GOT3 (cell line): Measurements from ENCODE around the gene PTGFRN.
"Not testable (repeated sequence)": the region's sequence is repeated elsewhere in the genome, so short reads cannot be mapped to it uniquely, and the experiment has no call there.

Experiments
- DNase-seq: peaks from one replicate; lab custom pipeline; 2025; ENCODE audit warnings: mixed read lengths; lab: John Stamatoyannopoulos, UW

PTGFRN gene

GRCh38 chr1:116909512-116910378 lies at the start of gene PTGFRN:
TSS of gene PTGFRN (plus strand) at chr1:116909916. CDS start at chr1:116910204, 288 bp downstream.
- DNase-seq: no peak

- DNase-seq: not testable (repeated sequence)
These were observed 49.5 kb upstream of the PTGFRN start for GRCh38 chr1:116860167-116860566.

- DNase-seq: no peak
These were observed 48.6 kb upstream of the PTGFRN start for GRCh38 chr1:116861137-116861536.

- DNase-seq: not testable (repeated sequence)
These were observed 46.7 kb upstream of the PTGFRN start for GRCh38 chr1:116863031-116863430.

GRCh38 chr1:116866478-116866877 lies 43.2 kb upstream of the PTGFRN start:
- not testable (repeated sequence) for DNase-seq

- DNase-seq: no peak
These were observed 41.3 kb upstream of the PTGFRN start for GRCh38 chr1:116868385-116868784.

GRCh38 chr1:116869611-116870010 lies 40.1 kb upstream of the PTGFRN start:
- DNase-seq: no peak

GRCh38 chr1:116870300-116870699 lies 39.4 kb upstream of the PTGFRN start:
- no peak for DNase-seq

- DNase-seq: no peak
These were observed 38.0 kb upstream of the PTGFRN start for GRCh38 chr1:116871779-116872146.

GRCh38 chr1:116873680-116874271 lies 35.9 kb upstream of the PTGFRN start:
- DNase-seq: no peak

GRCh38 chr1:116874733-116875249 lies 34.9 kb upstream of the PTGFRN start:
- no peak for DNase-seq

GRCh38 chr1:116875391-116875790 lies 34.3 kb upstream of the PTGFRN start:
- no peak for DNase-seq

- not testable (repeated sequence) for DNase-seq
These were observed 33.8 kb upstream of the PTGFRN start for GRCh38 chr1:116875946-116876345.

- no peak for DNase-seq
These were observed 32.4 kb upstream of the PTGFRN start for GRCh38 chr1:116877141-116877818.

- no peak for DNase-seq
These were observed 30.8 kb upstream of the PTGFRN start for GRCh38 chr1:116878804-116879477.

- no peak for DNase-seq
These were observed 30.1 kb upstream of the PTGFRN start for GRCh38 chr1:116879478-116880133.

- no peak for DNase-seq
These were observed 28.8 kb upstream of the PTGFRN start for GRCh38 chr1:116880917-116881316.

GRCh38 chr1:116881879-116882520 lies 27.7 kb upstream of the PTGFRN start:
- DNase-seq: no peak

- DNase-seq: no peak
These were observed 26.9 kb upstream of the PTGFRN start for GRCh38 chr1:116882866-116883265.

- no peak for DNase-seq
These were observed 23.3 kb upstream of the PTGFRN start for GRCh38 chr1:116886291-116886878.

GRCh38 chr1:116887212-116887611 lies 22.5 kb upstream of the PTGFRN start:
- no peak for DNase-seq
